Small intestine (tissue), 7 donors: ENCODE results near the gene GNAQ. TPM values are rescaled to one million over a fixed set of nuclear protein-coding genes. Genes with fewer than 3 reads are reported as not detected.
"Not testable (repeated sequence)": the region's sequence is repeated elsewhere in the genome, so short reads cannot be mapped to it uniquely, and the experiment has no call there.

Experiments used
- DNase-seq, 2 donors: peaks; one replicate each; pipeline versions ENCODE4 v3.0.0 to v3.0.0-alpha.2; 2013
- FAIRE-seq: peaks from 2 replicates; lab custom pipeline; 2012; peaks lifted over from hg19 to GRCh38; lab: Jason Lieb, UNC
- H3K27ac ChIP-seq, 3 donors: one replicate each; pipeline ENCODE4 v1.5.1; 2013; ENCODE audit warnings: low read length in 2 of 3, mild to moderate bottlenecking in 2 of 3, control low read depth in 1 of 3, inconsistent platforms in 1 of 3, low read depth in 1 of 3, moderate library complexity in 1 of 3
- H3K27me3 ChIP-seq, 3 donors: one replicate each; pipeline ENCODE4 v1.6.1; 2013; ENCODE audit warnings: low read length in 3 of 3, inconsistent platforms in 1 of 3; ENCODE audit not compliant: control insufficient read depth in 3 of 3, insufficient read depth in 3 of 3
- H3K36me3 ChIP-seq, 3 donors: one replicate each; pipeline ENCODE4 v1.6.1; 2013; ENCODE audit warnings: low read length in 3 of 3, inconsistent platforms in 1 of 3, low read depth in 1 of 3, mild to moderate bottlenecking in 1 of 3, moderate library complexity in 1 of 3; ENCODE audit not compliant: control insufficient read depth in 3 of 3, insufficient read depth in 2 of 3
- H3K4me1 ChIP-seq, 3 donors: one replicate each; pipeline ENCODE4 v1.6.1; 2013; ENCODE audit warnings: low read length in 2 of 3, inconsistent platforms in 1 of 3, low read depth in 1 of 3, mild to moderate bottlenecking in 1 of 3, moderate library complexity in 1 of 3; ENCODE audit not compliant: control insufficient read depth in 3 of 3, insufficient read depth in 2 of 3
- H3K4me3 ChIP-seq, 3 donors: one replicate each; pipeline ENCODE4 v1.5.1; 2013; ENCODE audit warnings: low read length in 3 of 3, control low read depth in 1 of 3, inconsistent platforms in 1 of 3, low read depth in 1 of 3, mild to moderate bottlenecking in 1 of 3, moderate library complexity in 1 of 3
- H3K9me3 ChIP-seq, 2 donors: one replicate each; pipeline ENCODE4 v1.6.1; 2013; ENCODE audit warnings: low read depth in 1 of 2, low read length in 1 of 2; ENCODE audit not compliant: control insufficient read depth in 2 of 2, insufficient read depth in 1 of 2
- WGBS, 3 donors: extraction: QIAGEN DNeasy Blood & Tissue Kit; methylation state at CpG; one replicate each; pipeline ENCODE4 v1.1.7; 2013; 5-methylcytosine and 5-hydroxymethylcytosine counted together
- polyA plus RNA-seq, 4 donors: library from polyadenylated mRNA; stranded (reverse) in 3 of 4; unstranded in 1 of 4; fragments of 200-250 nt in 3 of 4; fragments of 120-200 nt in 1 of 4; gene quantifications; one replicate each; pipeline versions ENCODE4 v1.2.1 to v1.2.3, GENCODE V29; 2013
- donor health status: healthy with polysubstance abuse.
- donor health status: control.
- donor health status: control.
- donor health status: Bipolar disorder and iron deficiency.
- donor health status: healthy.

GNAQ gene
- polyA plus RNA-seq, 4 donors, result 10.0 to 32.3 (median 15.6) TPM

- WGBS, 3 donors, result 48 to 62% (median 59%) methylated on average over 7 of the region's 7 CpGs
- H3K4me3 ChIP-seq, H3K27ac ChIP-seq, H3K9me3 ChIP-seq, H3K36me3 ChIP-seq, H3K27me3 ChIP-seq, H3K4me1 ChIP-seq, FAIRE-seq: not testable (repeated sequence)
- peak in 1 of 2 donors; percentile 9 for DNase-seq
Observed at GRCh38 chr9:78054218-78054617, 22.6 kb upstream of the GNAQ start.

GRCh38 chr9:78053627-78054026 is 22.0 kb upstream of the GNAQ start:
- no peak for FAIRE-seq
- Histone ChIP-seq H3K9me3 (peaks cover 0 to 2% of the 10 kb centered on the region in 2 donors), H3K4me1 (no peaks in the 10 kb centered on the region), H3K4me3 (no peak overlapping the region), H3K36me3 (no peaks in the 10 kb centered on the region), H3K27ac (no peak overlapping the region), H3K27me3 (no peaks in the 10 kb centered on the region)
- 92 to 96% (median 96%) methylated on average over 3 of the region's 3 CpGs for WGBS, 3 donors
- no peak for DNase-seq

- FAIRE-seq (no peak), DNase-seq (no peak)
- H3K27ac ChIP-seq, result no peak overlapping the region
- no peak overlapping the region for H3K4me3 ChIP-seq
- peaks cover 0 to 2% of the 10 kb centered on the region in 2 donors for H3K9me3 ChIP-seq
- no peaks in the 10 kb centered on the region for H3K4me1 ChIP-seq
- H3K36me3 ChIP-seq, result no peaks in the 10 kb centered on the region
- H3K27me3 ChIP-seq, result no peaks in the 10 kb centered on the region
Observed at GRCh38 chr9:78050421-78050820, 18.8 kb upstream of the GNAQ start.

GRCh38 chr9:78049484-78049883 is 17.9 kb upstream of the GNAQ start:
- Histone ChIP-seq H3K27me3 (no peaks in the 10 kb centered on the region), H3K36me3 (no peaks in the 10 kb centered on the region), H3K4me3 (no peak overlapping the region), H3K9me3 (peaks cover 0 to 2% of the 10 kb centered on the region in 2 donors), H3K4me1 (no peaks in the 10 kb centered on the region), H3K27ac (no peak overlapping the region)
- FAIRE-seq (no peak), DNase-seq (no peak)
- WGBS, 3 donors, result 56 to 70% (median 64%) methylated on average over 3 of the region's 3 CpGs

GRCh38 chr9:78047106-78047505 is 15.5 kb upstream of the GNAQ start:
- Histone ChIP-seq H3K9me3 (no peaks in the 10 kb centered on the region), H3K36me3 (no peaks in the 10 kb centered on the region), H3K27me3 (no peaks in the 10 kb centered on the region), H3K27ac (no peak overlapping the region), H3K4me1 (no peaks in the 10 kb centered on the region), H3K4me3 (no peak overlapping the region)
- WGBS, 3 donors, result 78 to 91% (median 88%) methylated on average over 4 of the region's 4 CpGs
- FAIRE-seq (no peak), DNase-seq (no peak)

- Histone ChIP-seq H3K9me3 (no peaks in the 10 kb centered on the region), H3K27ac (no peak overlapping the region), H3K4me1 (no peaks in the 10 kb centered on the region), H3K27me3 (no peaks in the 10 kb centered on the region), H3K4me3 (no peak overlapping the region), H3K36me3 (no peaks in the 10 kb centered on the region)
- FAIRE-seq, result no peak
- DNase-seq, result no peak
Observed at GRCh38 chr9:78046112-78046511, 14.5 kb upstream of the GNAQ start.

- Histone ChIP-seq H3K4me1 (no peaks in the 10 kb centered on the region), H3K27me3 (no peaks in the 10 kb centered on the region), H3K9me3 (no peaks in the 10 kb centered on the region), H3K4me3 (no peak overlapping the region), H3K27ac (no peak overlapping the region), H3K36me3 (no peaks in the 10 kb centered on the region)
- WGBS, 3 donors, result 52 to 84% (median 66%) methylated on average over 4 of the region's 4 CpGs
- FAIRE-seq, result no peak
- DNase-seq, result no peak
Observed at GRCh38 chr9:78044886-78045285, 13.3 kb upstream of the GNAQ start.

GRCh38 chr9:78044189-78044588 is 12.6 kb upstream of the GNAQ start:
- no peaks in the 10 kb centered on the region for H3K36me3 ChIP-seq
- DNase-seq, result no peak

GRCh38 chr9:78041971-78042370 is 10.4 kb upstream of the GNAQ start:
- DNase-seq (no peak), FAIRE-seq (no peak)
- H3K36me3 ChIP-seq, result no peaks in the 10 kb centered on the region
- H3K4me3 ChIP-seq, result no peak overlapping the region
- H3K4me1 ChIP-seq, result no peaks in the 10 kb centered on the region
- no peak overlapping the region for H3K27ac ChIP-seq
- no peaks in the 10 kb centered on the region for H3K27me3 ChIP-seq
- WGBS, 3 donors, result 89 to 96% (median 89%) methylated on average over 2 of the region's 2 CpGs
- H3K9me3 ChIP-seq, result no peaks in the 10 kb centered on the region

More at GRCh38 chr9:78044189-78044588, 12.6 kb upstream of the GNAQ start:
- Histone ChIP-seq H3K27me3 (no peaks in the 10 kb centered on the region), H3K4me1 (no peaks in the 10 kb centered on the region), H3K4me3 (no peak overlapping the region), H3K9me3 (no peaks in the 10 kb centered on the region), H3K27ac (no peak overlapping the region)
- FAIRE-seq, result no peak
- 83 to 91% (median 88%) methylated on average over 4 of the region's 4 CpGs for WGBS, 3 donors
